Tibial artery (tissue), 4 donors: ENCODE results near the gene ADARB2.
A peak's percentile ranks its signal among the peaks of the same experiment; 100 is the strongest.

ENCODE experiments used
- DNase-seq, 2 donors: peaks; one replicate each; pipeline ENCODE4 v3.0.0-alpha.2; 2019
- H3K27ac ChIP-seq, 2 donors: fragments of 200-600 bp; sonication (generic) in 1 of 2; 1 replicate in 1 of 2; 2 replicates in 1 of 2; pipeline ENCODE4 v1.5.1; 2018 to 2019; ENCODE audit warnings: mild to moderate bottlenecking in 1 of 2
- H3K27me3 ChIP-seq, 2 donors: fragments of 200-600 bp; sonication (generic) in 1 of 2; one replicate each; pipeline versions ENCODE4 v1.5.1 to v1.6.0; 2016 to 2019
- H3K36me3 ChIP-seq, 3 donors: fragments of 200-600 bp; sonication (generic) in 2 of 3; one replicate each; pipeline ENCODE4 v1.5.1; 2016 to 2019; ENCODE audit warnings: mild to moderate bottlenecking in 2 of 3
- H3K4me1 ChIP-seq, 4 donors: fragments of 200-600 bp; sonication (generic) in 2 of 4; 1 replicate in 3 of 4; 2 replicates in 1 of 4; pipeline ENCODE4 v1.5.1; 2016 to 2019
- H3K4me3 ChIP-seq, 2 donors: fragments of 200-600 bp; sonication (generic) in 1 of 2; 1 replicate in 1 of 2; 2 replicates in 1 of 2; pipeline ENCODE4 v1.5.1; 2018 to 2019; ENCODE audit warnings: mild to moderate bottlenecking in 2 of 2
- H3K9me3 ChIP-seq, 3 donors: fragments of 200-600 bp; sonication (generic) in 1 of 3; one replicate each; pipeline ENCODE4 v1.5.1; 2016 to 2019
- CTCF ChIP-seq, 2 experiments: fragments of 200-600 bp in 1 of 2; fragments of 450-650 bp in 1 of 2; IDR thresholded peaks; one replicate each; pipeline ENCODE4 v1.5.1; 2017 to 2019; ENCODE audit warnings: antibody characterized with exemption in 2 of 2, mild to moderate bottlenecking in 1 of 2, moderate library complexity in 1 of 2
- intact Hi-C: fragments of 100-400 bp; cut with DNase I; formaldehyde crosslinking; loops from one replicate; pipeline ENCODE4 v1.15.0; 2023; ENCODE audit warnings: low total_unique reads

Gene ADARB2

GRCh38 chr10:1573334-1573969 is 163.9 kb downstream of the ADARB2 start:
- no peaks in the 10 kb centered on the region for H3K36me3 ChIP-seq
- no peak overlapping the region for H3K4me3 ChIP-seq
- H3K4me1 ChIP-seq: no peaks in the 10 kb centered on the region
- TF ChIP-seq CTCF (IDR thresholded peaks at IDR 0.05): no peak
- no peak overlapping the region for H3K27ac ChIP-seq
- no peaks in the 10 kb centered on the region for H3K9me3 ChIP-seq
- H3K27me3 ChIP-seq: peaks cover 0 to 16% of the 10 kb centered on the region in 2 donors
- DNase-seq: peak; percentile 11 to 44
- intact Hi-C loops: no loop called here

GRCh38 chr10:1572519-1573333 is 164.6 kb downstream of the ADARB2 start:
- no peak overlapping the region for H3K27ac ChIP-seq
- no peaks in the 10 kb centered on the region for H3K36me3 ChIP-seq
- peak; percentile 11 to 49 for DNase-seq
- intact Hi-C loops: no loop called here
- TF ChIP-seq CTCF (IDR thresholded peaks at IDR 0.05): no peak
- peaks cover 0 to 21% of the 10 kb centered on the region in 2 donors for H3K27me3 ChIP-seq
- H3K4me1 ChIP-seq: no peaks in the 10 kb centered on the region
- H3K4me3 ChIP-seq: no peak overlapping the region
- H3K9me3 ChIP-seq: no peaks in the 10 kb centered on the region

- DNase-seq: no peak
- no peaks in the 10 kb centered on the region for H3K4me1 ChIP-seq
- intact Hi-C loops: no loop called here
- H3K9me3 ChIP-seq: no peaks in the 10 kb centered on the region
- no peak overlapping the region for H3K4me3 ChIP-seq
- H3K27me3 ChIP-seq: peaks cover 0 to 22% of the 10 kb centered on the region in 2 donors
- no peak for TF ChIP-seq CTCF (IDR thresholded peaks at IDR 0.05)
- no peaks in the 10 kb centered on the region for H3K36me3 ChIP-seq
- no peak overlapping the region for H3K27ac ChIP-seq
These were observed 165.6 kb downstream of the ADARB2 start for GRCh38 chr10:1571587-1572237.

- H3K27ac ChIP-seq: no peak overlapping the region
- no peak for TF ChIP-seq CTCF (IDR thresholded peaks at IDR 0.05)
- no peaks in the 10 kb centered on the region for H3K36me3 ChIP-seq
- no peaks in the 10 kb centered on the region for H3K4me1 ChIP-seq
- peak in 1 of 2 donors; percentile 12 for DNase-seq
- no peak overlapping the region for H3K4me3 ChIP-seq
- H3K27me3 ChIP-seq: peaks cover 0 to 15% of the 10 kb centered on the region in 2 donors
- H3K9me3 ChIP-seq: no peaks in the 10 kb centered on the region
- intact Hi-C loops: no loop called here
These were observed 166.8 kb downstream of the ADARB2 start for GRCh38 chr10:1570416-1571051.

GRCh38 chr10:1569208-1569607 is 168.1 kb downstream of the ADARB2 start:
- intact Hi-C loops: loop anchor here (5.0 kb wide), 1 partner anchor 598 kb away; no protein-coding TSS in a partner anchor
- H3K4me1 ChIP-seq: no peaks in the 10 kb centered on the region
- TF ChIP-seq CTCF (IDR thresholded peaks at IDR 0.05): no peak
- peak; percentile 3 to 16 for DNase-seq
- H3K36me3 ChIP-seq: no peaks in the 10 kb centered on the region
- no peak overlapping the region for H3K27ac ChIP-seq
- H3K9me3 ChIP-seq: no peaks in the 10 kb centered on the region
- H3K27me3 ChIP-seq: peaks cover 0 to 14% of the 10 kb centered on the region in 2 donors
- no peak overlapping the region for H3K4me3 ChIP-seq
